HG03342 (cell line): ENCODE results near the gene STAT4.

ENCODE experiments used
- ATAC-seq: cut with Tn5 transposase; IDR thresholded peaks from one replicate; pipeline ENCODE4 v1.9.1; 2021; ENCODE audit warnings: mild to moderate bottlenecking, moderate library complexity; ENCODE audit not compliant: unreplicated experiment

The STAT4 gene

DNA sequence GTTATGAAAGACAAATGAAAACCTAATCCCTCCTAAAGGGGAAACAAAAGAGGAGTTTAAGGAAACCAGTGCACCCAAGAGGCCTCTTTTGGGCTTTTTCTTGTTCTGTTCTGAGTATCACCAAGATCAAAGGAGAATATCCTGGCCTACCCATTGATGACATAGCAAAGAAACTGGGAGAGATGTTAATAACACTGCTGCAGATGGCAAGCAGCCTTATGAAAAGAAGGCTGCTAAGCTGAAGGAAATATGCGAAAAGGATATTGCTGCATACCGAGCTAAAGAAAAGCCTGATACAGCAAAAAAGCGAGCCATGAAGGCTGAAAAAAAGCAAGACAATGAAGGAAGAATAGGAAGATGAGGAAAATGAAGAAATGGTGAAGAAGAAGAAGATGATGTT is 23.6 kb upstream of the STAT4 start:
- ATAC-seq = no peak

DNA sequence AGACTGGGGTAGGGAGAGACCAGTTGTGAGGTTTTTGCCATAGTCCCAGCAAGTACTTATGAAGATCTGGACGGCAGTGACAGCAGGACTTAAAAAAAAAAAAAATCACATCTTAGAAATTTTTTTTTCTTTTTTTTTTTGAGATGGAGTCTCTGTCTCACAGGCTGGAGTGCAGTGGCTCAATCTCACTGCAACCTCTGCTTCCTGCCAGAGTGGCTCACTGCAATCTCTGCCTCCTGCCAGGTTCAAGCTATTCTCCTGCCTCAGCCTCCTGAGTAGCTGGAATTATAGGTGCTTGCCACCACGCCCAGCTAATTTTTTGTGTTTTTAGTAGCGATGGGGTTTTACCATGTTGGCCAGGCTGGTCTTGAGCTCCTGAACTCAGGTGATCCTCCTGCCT is 22.4 kb upstream of the STAT4 start:
- ATAC-seq = no peak

DNA sequence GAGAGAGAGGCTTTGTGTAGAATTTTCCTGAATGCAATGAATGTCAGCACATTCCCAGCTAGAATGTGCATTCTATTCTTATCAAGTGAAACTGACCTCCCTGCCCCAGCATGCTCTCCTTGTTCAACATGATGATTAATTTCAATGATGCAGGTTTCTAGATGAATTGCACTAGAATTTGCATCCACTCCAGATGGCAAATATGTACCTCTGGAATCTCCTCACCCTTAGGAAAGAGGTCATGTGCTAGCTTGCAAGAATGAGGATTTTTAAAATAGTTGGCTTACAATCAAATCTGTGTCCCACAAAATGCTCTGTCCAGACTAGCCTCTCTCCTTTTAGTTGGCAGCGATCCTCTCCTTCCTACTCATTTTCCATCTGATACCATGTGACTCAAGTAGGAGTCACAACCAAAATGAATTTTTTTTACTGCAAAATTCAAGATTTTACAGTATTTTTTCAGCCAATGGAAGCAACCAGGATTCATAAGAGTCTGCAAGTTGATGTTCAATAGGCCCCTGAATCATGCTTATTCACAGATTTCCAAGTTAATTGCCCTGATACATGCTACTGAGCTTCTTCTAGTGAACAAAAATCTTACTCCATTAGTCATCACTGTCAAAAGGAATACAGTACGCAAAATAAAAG is 21.0 kb upstream of the STAT4 start:
- no peak for ATAC-seq

DNA sequence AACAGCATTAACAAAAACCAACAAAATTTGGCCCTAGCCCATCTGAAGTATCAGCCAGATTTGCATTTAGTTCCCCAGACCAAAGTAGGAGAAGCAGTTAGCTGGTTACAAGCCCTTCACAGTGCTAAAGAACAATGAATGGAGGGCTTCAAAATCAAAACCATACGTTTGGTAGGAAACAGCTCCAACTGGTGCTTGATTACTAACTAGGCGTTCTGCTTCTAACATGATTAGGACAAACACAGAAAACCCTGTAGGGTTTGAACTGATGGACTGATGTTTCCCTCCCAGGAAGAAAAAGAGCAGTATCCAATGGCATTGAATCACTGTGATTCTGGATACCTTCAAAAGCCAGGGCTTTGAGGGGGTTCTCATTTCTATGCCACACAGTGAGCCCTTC is 20.5 kb upstream of the STAT4 start:
- ATAC-seq = no peak

DNA sequence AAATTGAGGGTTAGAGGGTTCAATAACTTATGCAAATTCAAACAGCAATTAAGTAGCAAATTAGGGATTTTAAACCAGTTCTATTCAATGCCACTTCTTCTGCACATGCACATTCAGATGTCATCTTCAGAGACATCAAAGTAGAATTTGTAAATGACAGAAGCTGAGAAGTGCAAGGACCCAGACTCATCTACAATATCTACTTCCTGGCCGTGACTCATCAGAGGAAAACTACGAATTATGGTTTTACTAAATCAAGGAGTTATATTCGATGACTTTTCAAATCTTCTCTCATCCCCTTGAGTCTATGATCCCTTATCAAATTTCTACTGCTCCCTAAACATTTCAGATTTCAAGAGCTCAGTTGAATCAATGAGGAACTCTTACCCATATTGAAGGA is 20.0 kb upstream of the STAT4 start:
- no peak for ATAC-seq

DNA sequence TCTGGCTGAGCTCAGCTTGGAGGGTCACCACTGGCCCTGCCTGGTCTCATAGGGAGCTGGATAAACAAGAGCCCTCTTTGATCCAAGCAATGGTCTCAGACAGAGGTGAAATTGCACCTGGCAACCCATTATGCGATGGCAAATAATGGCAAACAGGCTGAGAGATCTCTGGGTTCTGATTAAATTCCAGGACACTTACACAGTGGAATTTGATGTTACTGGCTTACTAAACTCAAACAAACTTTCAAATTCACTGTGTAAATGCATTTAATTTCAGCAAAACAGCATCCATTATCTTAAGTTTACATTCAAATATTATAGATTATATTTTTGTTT is 19.5 kb upstream of the STAT4 start:
- no peak for ATAC-seq

DNA sequence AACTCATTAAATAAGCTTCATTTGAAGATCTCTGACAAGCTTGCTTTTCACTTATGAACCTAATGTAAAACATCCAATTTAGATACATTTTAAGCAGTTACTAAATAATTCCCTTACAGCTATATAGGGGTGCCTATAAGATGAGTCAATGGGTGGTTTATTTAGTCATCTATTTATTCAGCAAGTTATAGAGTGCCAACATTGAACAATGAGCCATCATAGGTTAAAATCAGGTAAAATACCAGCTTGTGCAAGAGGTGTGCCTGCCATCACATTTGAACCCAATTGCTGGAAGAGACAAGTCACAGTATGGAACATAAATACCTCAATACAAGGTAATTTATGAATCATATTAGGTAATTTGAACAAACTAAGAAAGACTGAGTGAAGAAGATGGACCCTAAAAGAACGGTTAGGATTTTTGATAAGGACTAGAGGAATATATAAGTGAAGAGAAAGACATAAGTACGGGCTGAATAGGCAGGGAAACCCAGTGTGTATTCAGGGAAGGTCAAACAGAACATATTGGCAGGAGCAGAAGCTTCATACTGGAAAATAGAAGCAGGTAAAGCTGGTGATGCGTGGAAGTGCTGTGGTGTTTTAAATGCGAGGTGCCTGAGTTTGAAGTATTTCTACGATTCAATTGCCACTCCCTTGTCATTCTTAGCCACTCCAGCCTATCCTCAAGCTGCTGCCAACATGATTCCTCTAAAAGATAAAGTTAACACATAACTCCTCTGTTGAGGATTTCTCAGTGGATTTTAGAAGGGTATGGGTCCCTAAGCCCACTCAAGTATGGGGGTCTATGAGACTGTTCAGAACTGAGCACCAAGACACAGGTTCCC is 18.9 kb upstream of the STAT4 start:
- no peak for ATAC-seq

DNA sequence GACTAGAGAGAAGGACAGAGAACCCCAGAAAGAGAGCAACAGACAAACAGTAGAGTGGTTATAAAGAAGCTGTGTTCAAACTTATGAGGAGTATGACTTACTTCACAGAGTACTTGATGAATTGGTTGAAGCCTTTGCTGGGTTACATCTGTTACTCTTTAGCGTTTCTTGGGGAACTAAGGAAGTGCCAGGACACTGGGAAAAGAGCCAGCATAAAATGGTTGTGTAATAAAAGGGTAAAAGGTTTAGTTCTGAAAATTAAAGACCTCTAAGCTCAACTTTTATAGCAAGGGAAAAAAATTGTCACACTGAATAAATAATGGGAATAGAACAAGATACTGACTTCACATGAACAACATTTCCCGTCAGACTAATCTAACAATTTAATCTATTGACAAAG is 17.0 kb upstream of the STAT4 start:
- ATAC-seq = no peak

DNA sequence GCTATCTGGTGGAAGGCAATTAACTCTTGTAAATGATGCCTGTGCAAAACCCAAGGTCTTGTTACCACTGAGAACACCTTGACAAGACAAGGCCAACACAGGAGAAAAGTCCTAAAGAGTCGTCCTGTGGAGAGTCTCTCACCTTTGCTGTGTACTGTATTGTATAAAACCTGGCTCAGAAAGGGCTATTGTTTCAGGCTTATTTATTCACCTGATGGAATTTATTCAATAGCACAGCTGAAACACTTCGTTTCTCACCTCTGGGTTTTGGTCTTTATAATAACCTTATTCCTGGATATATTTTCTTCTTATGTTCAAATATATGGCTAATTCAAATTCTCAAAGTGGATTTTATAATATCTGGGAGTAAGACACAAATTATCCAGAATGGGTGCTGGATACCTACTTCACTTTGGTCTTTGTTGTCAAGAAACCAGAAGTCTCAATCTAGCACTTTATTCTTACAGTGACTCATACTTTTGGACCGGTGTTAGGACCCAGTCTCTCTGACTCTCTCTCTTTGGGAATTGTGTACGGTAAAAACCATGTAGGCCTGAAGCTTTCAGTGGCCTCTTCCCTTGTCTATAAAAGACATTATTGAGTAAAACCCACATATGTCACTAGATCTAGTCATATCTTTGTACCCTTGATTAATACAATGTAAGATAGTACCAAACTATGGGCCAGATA is 16.1 kb upstream of the STAT4 start:
- no peak for ATAC-seq

DNA sequence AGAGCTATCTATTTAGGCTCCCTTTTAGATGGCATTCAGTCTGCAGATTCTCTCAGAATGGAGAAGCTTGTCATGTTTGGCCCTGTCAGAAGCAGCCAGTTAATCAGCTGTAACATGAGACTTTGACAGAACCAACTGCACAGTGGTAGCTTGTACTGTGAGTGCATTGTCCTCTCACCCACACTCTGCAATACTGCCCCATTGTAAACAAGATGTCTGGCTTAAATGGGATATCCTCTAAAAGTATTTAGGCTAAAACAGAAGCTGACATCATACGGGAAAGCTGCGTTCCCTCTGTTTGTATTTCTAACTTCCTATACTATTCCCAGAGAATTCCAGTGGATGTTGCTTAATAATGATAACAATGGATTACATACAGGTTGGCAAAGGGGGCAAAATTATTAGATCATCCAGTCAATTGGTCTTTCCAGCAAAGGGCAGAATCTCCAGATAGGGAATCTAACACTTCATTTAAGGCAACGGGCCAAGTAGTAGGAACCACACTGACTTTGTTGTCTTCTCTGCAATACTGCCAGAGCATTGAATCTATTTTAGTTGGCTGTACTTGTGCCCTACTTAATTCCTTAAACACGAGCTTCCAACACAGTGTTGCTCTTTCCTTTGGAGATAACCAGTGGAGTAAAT is 15.4 kb upstream of the STAT4 start:
- no peak for ATAC-seq

DNA sequence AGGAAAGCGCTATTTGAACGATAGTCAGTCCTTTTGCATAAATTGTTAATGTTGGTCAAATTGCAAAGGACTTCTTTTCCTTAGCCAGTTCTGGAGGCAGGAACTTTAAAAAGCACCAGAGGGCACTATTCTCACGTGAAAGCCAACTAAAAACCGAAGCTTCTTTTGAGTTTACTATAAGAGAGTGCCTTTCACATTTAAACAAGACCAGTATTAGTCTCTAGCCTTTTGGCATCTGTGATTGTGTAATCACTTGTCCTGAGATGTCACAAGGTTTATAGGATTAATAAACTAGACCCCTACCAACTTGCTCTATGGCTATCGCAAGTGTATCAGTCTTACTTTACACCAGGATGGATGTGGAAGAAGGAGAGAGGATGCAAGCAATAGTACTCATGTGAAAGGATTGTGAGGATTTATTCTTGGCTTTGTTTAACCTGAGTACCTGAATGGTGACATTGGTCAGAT is 14.4 kb upstream of the STAT4 start:
- peak; percentile 80 for ATAC-seq

DNA sequence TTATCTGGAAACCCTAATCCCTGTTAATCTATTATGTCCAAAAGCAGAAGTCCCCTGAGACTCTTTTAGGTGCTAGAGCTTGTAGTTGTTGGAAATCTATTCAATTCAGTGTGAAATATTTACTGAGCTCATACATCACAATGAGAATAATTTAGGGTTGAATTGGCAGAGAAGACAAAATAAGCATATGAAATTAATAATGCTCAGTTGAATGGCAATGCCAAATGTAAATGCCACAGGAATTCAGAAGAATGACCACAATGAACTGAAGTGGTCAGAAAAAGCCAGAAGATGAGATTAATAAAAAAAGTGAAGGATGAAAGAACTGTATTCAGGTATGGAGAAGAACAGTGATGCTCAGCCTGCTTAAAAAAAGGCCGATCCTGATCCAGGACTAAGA is 8.0 kb upstream of the STAT4 start:
- ATAC-seq = no peak

DNA sequence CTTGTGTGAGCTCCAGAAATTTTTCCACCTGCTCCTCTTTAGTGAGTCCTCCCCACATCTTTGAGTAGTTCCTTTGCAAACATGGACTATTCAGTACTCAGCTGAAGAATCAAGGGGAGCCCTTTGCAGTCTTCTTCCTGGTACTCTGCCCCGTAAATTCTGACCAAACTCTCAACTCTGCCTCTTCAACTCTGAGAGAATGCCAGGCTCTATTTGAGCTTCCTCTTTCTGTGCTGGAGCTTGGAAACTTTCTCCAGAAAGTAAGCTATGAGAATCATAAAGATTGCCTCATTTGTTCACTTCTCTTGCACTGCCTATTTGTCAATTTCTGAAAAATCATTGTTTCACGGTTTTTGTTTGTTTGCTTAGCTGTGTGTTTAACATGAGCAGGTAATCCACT is 7.4 kb upstream of the STAT4 start:
- ATAC-seq = no peak

DNA sequence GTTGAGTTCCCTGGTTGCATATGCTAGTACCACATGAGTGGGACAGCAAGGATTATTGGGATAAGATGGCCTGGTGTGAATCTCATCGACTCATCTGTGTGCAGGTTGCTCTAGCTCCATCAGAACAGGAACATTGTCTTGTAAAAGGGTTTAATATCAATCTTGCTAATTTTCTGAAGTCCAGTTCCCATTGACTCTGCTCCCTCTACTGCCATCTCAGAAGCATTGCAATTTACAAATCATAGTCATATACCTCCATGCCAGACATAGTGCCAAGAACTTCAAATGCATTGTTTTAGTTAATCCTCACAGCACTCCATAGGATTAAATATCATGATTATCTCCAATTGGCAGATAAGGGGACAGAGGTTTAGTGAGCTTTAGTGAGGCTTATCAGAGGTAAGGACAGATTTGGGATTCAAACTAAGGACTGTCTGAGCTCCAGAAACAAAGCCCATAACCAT is 4.8 kb upstream of the STAT4 start:
- peak; percentile 48 for ATAC-seq

DNA sequence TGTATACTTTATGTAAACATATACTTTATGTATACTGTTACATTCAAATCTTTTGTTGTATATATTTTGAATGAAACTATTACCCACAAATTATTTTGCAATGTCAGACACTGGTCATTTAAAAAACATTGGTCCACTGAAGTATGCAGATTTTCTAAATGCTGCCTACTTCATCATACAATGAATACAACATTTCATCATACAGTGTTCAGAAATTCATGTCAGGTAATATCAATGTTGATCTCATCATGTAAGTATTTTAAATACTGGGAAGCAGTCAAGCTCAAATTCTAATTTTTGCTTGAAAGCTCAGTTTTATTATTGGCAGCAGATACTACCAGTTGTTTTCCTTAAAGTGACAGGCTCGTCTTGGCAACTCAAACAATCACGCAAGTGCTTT is 2.9 kb upstream of the STAT4 start:
- ATAC-seq = no peak

DNA sequence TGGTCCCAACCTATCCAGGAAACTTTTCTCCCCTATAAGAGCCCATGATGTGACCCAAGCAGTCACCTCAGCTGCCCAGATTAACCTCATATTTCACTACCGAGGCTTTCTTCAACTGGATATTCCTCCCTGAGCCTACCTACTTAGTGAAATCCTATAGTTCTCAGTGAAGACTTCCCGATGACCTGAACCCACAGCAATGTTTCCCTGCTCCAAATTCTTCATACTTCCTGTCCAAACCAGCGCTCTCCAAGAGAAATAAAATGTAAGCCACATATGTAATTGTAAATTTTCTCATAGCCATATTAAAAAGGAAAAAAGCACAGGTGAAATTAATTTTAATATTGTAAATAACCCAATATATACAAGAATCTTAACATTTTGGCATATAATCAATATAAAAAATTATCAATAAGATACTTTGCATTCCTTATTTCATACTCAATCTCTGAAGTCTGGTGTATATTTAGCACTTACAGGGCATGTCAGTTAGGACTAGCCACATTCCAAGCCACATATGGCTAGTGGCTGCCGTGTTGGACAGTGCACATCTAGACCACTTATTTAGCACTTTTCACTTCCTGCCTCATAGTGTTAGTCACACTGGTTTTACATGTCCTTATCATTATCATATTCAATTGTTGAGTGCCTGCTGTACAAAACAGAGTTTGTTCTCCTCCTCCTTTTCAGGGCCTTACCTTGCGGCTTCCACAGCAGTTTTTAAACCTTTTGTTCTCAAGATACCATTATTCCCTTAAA is 1.9 kb upstream of the STAT4 start:
- ATAC-seq = peak; percentile 30

DNA sequence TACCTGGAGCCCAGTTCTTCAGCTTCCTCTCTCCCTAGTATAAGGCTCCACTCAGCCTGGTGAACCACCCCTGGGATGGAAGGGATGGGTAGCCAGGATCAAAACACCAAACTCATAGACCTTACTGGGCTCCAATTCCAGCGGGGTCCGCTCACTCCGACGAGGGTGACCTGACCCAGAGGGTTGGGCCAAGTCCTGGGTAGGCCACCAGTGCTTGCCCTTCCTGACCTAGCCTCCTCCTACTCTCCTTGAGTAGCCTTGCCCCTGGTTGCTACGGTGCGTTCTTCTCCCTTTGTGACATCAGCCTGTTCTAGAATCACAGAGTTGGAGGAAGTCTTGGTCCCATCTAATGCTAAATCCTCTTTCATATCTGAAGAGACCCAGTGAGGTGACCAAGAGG is 537 bp upstream of the STAT4 start:
- no peak for ATAC-seq

DNA sequence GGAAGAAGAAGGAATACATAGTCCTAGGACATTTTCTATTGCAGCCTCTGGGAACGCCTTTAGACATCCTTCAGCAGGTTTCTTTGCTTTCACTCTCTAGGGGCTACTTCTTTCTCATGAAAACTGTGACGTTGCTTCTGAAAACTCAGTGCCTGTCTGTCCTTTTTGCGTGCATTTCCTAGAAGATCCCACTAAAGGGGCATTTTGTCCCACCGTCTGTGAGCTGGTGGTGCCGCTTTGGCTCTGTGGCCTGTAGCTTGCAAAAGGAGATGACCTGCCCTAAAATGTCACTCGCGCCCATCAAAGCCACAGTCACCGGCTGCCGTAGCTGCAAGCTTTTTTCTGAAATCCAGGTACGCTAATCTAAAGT is 579 bp downstream of the STAT4 start:
- peak; percentile 26 for ATAC-seq

DNA sequence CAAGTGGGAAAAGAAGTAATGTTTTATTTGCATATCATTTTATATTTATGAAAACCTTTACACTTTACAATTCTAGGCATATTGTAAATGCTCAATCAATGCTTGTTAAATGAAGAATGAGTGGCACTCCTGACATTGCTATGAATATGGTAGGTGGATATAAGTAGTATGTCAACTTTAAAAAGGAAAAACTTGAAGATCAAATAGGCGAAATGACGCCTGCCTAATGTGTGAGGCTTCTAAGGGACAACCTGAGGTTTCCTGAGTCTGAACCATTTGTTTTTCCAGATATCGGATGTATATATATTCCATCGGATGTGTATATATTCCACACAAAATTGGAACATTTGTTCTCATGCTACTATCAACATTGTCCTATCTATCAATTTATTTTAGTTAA is 1.4 kb downstream of the STAT4 start:
- no peak for ATAC-seq

DNA sequence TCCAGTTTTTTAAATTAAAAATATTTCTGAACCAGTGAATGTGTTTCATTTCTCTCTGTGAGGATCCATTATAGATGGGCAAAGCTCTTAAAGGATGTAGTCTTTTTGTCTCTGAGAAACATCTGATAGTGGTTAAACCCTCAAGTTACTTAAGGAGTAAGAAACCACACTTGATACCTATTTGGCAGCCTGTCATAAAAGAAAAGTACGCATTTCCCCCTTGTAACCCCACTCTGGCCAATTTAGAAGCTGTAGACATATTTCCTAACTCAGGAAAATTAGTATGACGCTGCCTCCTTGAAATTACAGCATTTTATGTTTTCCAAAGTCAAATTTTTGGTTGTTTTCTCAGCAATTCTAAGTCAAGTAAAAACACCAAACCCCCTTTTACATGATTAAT is 2.0 kb downstream of the STAT4 start:
- ATAC-seq = no peak

DNA sequence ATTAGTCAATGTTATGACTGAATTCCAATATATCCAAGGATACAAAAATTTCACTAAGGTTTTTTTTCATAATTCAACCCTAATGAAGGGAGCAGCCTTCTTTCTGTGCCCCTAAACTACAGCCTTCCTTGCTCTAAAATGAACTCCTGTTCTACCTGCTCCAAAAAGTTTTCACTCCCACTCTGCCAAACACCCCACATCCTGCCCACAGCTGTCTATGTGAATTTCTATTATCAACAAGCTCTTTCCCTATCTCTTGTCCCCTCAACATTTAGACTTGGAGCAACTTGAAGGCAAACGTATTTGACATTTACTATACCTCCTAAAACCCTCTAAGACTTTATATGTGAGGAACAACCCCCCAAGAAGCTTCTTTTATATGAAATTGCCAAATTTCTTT is 2.5 kb downstream of the STAT4 start:
- no peak for ATAC-seq
